SK-N-MC (cell line): Measurements from ENCODE around the gene CRB1.
"Not testable (repeated sequence)": the region's sequence is repeated elsewhere in the genome, so short reads cannot be mapped to it uniquely, and the experiment has no call there.

Source experiments
- DNase-seq: peaks from one replicate; pipeline ENCODE4 v3.0.0-alpha.2; 2011; ENCODE audit warnings: low read depth, low spot score
- H3K27ac ChIP-seq: fragments of 200-600 bp; sonication (generic); 2 replicates; pipeline ENCODE4 v1.5.1; 2016; ENCODE audit warnings: mixed run types
- H3K36me3 ChIP-seq: fragments of 200-600 bp; sonication (generic); 2 replicates; pipeline ENCODE4 v1.6.1; 2017; ENCODE audit warnings: antibody characterized with exemption, low read length, mixed read lengths; ENCODE audit not compliant: insufficient read depth
- H3K4me3 ChIP-seq: fragments of 200-600 bp; sonication (generic); 2 replicates; pipeline ENCODE4 v1.5.1; 2016
- H3K9ac ChIP-seq: fragments of 200-600 bp; sonication (generic); 2 replicates; pipeline ENCODE4 v1.8.0; 2017; ENCODE audit warnings: mixed run types, mixed read lengths; ENCODE audit not compliant: insufficient read length
- H3K9me3 ChIP-seq: fragments of 200-600 bp; sonication (generic); 2 replicates; pipeline ENCODE4 v1.6.1; 2017; ENCODE audit warnings: low read depth, mild to moderate bottlenecking, antibody characterized with exemption, low read length, moderate library complexity, mixed read lengths
- EZH2 ChIP-seq: fragments of 200-600 bp; sonication (generic); IDR thresholded peaks from one replicate; pipeline ENCODE4 v1.6.1; 2017; ENCODE audit warnings: antibody characterized with exemption
- FOXP2 ChIP-seq: optimal IDR thresholded peaks from 2 replicates; pipeline ENCODE3; 2011; ENCODE audit warnings: mild to moderate bottlenecking, moderate library complexity; ENCODE audit not compliant: insufficient read depth; ENCODE audit errors: extremely low read length, control extremely low read depth
- POLR2AphosphoS5 ChIP-seq: IDR thresholded peaks from 2 replicates; pipeline ENCODE4 v1.6.1; 2012; ENCODE audit warnings: mild to moderate bottlenecking, low read depth, low read length, borderline replicate concordance

CRB1 gene

DNA sequence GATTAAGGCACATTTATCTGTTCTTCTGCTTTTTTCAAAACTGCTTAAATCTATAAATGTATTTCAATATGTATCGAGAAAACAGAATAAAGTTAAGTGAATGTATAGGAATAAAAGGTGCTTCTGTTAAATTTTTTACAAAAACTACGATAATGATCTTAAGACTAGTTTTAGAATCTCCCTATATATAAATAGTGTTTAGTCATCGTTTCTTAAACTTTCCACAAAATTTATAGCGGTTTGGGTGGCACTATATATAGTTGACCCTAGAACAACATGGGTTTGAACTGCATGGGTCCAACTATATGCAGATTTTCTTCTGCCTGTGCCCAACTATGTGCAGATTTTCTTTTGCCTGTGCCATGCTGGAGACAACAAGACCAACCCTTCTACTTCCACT is 125.7 kb downstream of the CRB1 start:
- Histone ChIP-seq H3K9me3 (no peaks in the 10 kb centered on the region), H3K27ac (no peak overlapping the region), H3K36me3 (no peaks in the 10 kb centered on the region), H3K9ac (no peak overlapping the region), H3K4me3 (no peak overlapping the region)
- no peak for DNase-seq
- no peak for TF ChIP-seq EZH2

- no peak overlapping the region for H3K9ac ChIP-seq
- TF ChIP-seq FOXP2: no peak
- no peak for TF ChIP-seq EZH2
- no peak for TF ChIP-seq POLR2AphosphoS5
- no peak overlapping the region for H3K4me3 ChIP-seq
- no peaks in the 10 kb centered on the region for H3K36me3 ChIP-seq
- H3K27ac ChIP-seq: no peak overlapping the region
- no peaks in the 10 kb centered on the region for H3K9me3 ChIP-seq
- no peak for DNase-seq
Observed at GRCh38 chr1:197394831-197395608, 127.0 kb downstream of the CRB1 start.

DNA sequence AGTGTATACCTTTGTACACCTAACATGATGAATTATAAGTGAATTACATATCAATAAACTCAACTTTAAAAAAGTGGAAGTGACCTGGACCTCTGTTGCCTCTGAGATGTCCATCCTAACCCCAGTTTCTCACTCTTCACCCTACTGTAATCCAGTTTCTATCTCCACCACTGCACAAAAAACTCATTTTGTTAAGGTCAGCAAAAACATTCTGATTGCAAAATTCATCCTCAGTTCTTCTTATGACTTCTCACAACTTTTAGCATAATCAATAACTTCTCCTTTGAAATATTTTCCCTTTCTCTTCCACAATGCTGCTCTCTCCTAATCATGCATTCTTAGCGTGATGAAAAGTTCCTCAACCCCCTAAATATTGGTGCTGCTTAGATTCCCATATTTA is 129.8 kb downstream of the CRB1 start:
- DNase-seq: no peak
- Histone ChIP-seq H3K9me3 (no peaks in the 10 kb centered on the region), H3K9ac (no peak overlapping the region), H3K36me3 (no peaks in the 10 kb centered on the region), H3K4me3 (no peak overlapping the region), H3K27ac (no peak overlapping the region)
- TF ChIP-seq FOXP2 (no peak), POLR2AphosphoS5 (no peak), EZH2 (no peak)

GRCh38 chr1:197399755-197400521 is 131.9 kb downstream of the CRB1 start:
- H3K27ac ChIP-seq: no peak overlapping the region
- no peak overlapping the region for H3K4me3 ChIP-seq
- no peaks in the 10 kb centered on the region for H3K36me3 ChIP-seq
- no peak overlapping the region for H3K9ac ChIP-seq
- TF ChIP-seq POLR2AphosphoS5: no peak
- TF ChIP-seq EZH2: no peak
- TF ChIP-seq FOXP2: no peak
- no peaks in the 10 kb centered on the region for H3K9me3 ChIP-seq
- DNase-seq: peak; percentile 35

DNA sequence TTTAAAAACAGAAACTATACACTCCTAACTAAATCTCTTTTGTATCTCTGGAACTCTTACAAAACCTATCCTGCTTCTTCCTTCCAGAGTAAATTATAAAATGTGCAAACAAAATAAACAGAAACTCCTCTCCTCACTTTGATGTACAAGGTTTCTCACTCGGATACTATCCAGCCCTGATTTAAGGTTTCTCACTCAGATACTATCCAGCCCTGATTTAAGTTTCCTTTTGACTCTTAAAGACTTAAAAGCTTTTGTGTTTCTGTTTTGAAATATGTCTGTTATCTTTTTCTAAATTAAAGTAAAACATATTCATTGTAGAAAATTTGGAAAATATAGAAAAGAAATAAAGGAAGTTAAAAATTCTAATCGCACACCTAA is 132.5 kb downstream of the CRB1 start:
- no peak for TF ChIP-seq FOXP2
- TF ChIP-seq POLR2AphosphoS5: no peak
- no peak for TF ChIP-seq EZH2
- H3K4me3 ChIP-seq: no peak overlapping the region
- no peak overlapping the region for H3K9ac ChIP-seq
- no peaks in the 10 kb centered on the region for H3K36me3 ChIP-seq
- DNase-seq: no peak
- no peaks in the 10 kb centered on the region for H3K9me3 ChIP-seq
- peak overlapping the region; percentile 22; the same call in 1 of the 2 replicates for H3K27ac ChIP-seq

DNA sequence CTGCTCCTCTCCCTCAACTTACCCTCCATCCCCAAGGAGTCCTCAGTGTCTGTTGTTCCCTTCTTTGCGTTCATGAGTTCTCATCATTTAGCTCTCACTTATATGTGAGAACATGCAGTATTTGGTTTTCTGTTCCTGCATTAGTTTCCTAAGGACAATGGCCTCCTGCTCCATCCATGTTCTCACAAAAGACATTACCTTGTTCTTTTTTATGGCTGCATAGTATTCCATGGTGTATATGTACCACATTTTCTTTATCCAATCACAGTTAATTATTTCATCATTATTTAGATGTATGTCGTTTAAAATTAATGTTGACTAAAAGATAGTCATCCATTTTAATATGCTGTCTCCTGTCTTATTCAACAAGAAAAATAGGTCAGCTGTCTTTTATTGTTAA is 134.1 kb downstream of the CRB1 start:
- no peak for DNase-seq
- Histone ChIP-seq H3K36me3 (no peaks in the 10 kb centered on the region), H3K4me3 (no peak overlapping the region), H3K27ac (no peak overlapping the region), H3K9me3 (no peaks in the 10 kb centered on the region), H3K9ac (no peak overlapping the region)
- no peak for TF ChIP-seq FOXP2
- TF ChIP-seq POLR2AphosphoS5: no peak
- no peak for TF ChIP-seq EZH2

GRCh38 chr1:197404774-197405173 is 136.7 kb downstream of the CRB1 start:
- H3K9ac ChIP-seq, H3K9me3 ChIP-seq, H3K4me3 ChIP-seq, H3K27ac ChIP-seq, H3K36me3 ChIP-seq, DNase-seq: not testable (repeated sequence)

- DNase-seq, H3K36me3 ChIP-seq, H3K4me3 ChIP-seq, H3K27ac ChIP-seq, H3K9me3 ChIP-seq, H3K9ac ChIP-seq: not testable (repeated sequence)
Observed at GRCh38 chr1:197405614-197406013, 137.6 kb downstream of the CRB1 start.

GRCh38 chr1:197413564-197413963 is 145.5 kb downstream of the CRB1 start:
- Histone ChIP-seq H3K36me3 (no peaks in the 10 kb centered on the region), H3K9ac (no peak overlapping the region), H3K27ac (no peak overlapping the region), H3K4me3 (no peak overlapping the region), H3K9me3 (no peaks in the 10 kb centered on the region)
- DNase-seq: no peak
- no peak for TF ChIP-seq FOXP2
- no peak for TF ChIP-seq POLR2AphosphoS5
- no peak for TF ChIP-seq EZH2
